Skeletal muscle satellite cell (primary cell): ENCODE results near the gene SPHK2.

Experiments used
- H3K27me3 ChIP-seq: 2 replicates; pipeline ENCODE4 v1.7.0; 2013; ENCODE audit warnings: low read length; ENCODE audit not compliant: control insufficient read depth, insufficient read depth
- H3K36me3 ChIP-seq: 2 replicates; pipeline ENCODE4 v1.7.0; 2013; ENCODE audit warnings: mild to moderate bottlenecking, control low read depth, low read length; ENCODE audit not compliant: insufficient read depth
- H3K4me1 ChIP-seq: 2 replicates; pipeline ENCODE4 v1.7.0; 2013; ENCODE audit warnings: low read length; ENCODE audit not compliant: control insufficient read depth, insufficient read depth
- H3K4me2 ChIP-seq: 2 replicates; pipeline ENCODE4 v1.7.0; 2013; ENCODE audit warnings: mild to moderate bottlenecking, low read length
- H3K4me3 ChIP-seq: 2 replicates; pipeline ENCODE4 v1.7.0; 2013; ENCODE audit warnings: low read length
- H3K9ac ChIP-seq: 2 replicates; pipeline ENCODE4 v1.7.0; 2013; ENCODE audit warnings: mild to moderate bottlenecking, low read depth, low read length, moderate library complexity
- H3K9me3 ChIP-seq: replicated peaks from 2 replicates; pipeline ENCODE4 v1.7.0; 2013; ENCODE audit warnings: mild to moderate bottlenecking, control low read depth, low read length

SPHK2 gene

DNA sequence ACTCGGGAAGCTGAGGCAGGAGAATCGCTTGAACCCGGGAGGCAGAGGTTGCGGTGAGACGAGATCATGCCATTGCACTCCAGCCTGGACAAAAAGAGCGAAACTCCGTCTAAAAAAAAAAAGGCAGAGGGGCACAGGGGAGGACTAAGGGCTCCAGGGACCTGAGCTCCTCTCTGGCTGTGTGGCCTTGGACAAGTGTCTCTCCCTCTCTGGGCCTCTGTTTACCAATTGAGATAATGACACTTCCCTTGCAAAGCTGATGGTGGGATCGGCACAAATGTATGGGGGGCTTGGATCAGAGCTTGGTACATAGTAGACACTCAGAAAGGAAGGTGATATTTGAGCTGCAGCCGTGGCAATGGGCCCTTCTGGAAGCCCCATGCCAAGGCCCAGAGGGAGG lies 24.1 kb upstream of the SPHK2 start:
- Histone ChIP-seq H3K4me2 (no peak overlapping the region), H3K27me3 (peaks cover 7% of the 10 kb centered on the region), H3K36me3 (no peaks in the 10 kb centered on the region), H3K4me1 (no peaks in the 10 kb centered on the region), H3K4me3 (no peak overlapping the region), H3K9ac (no peak overlapping the region), H3K9me3 (no peaks in the 10 kb centered on the region)

DNA sequence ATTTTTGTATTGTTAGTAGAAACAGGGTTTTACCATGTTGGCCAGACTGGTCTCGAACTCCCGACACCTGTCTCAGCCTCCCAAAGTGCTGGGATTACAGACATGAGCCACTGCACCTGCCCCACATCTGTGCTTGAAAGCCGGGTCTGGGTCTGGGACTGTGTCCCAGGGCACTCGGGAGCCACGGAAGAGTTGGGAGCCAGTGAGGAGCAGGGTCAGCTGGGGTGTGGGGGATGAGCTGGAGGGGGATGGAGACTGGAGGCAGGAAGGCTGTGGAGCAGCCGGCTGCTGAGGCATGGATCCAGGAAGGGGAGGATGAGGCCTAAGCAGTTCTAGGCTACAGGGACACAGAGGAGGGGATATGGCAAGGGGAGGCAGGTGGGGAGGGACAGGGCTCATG lies 23.5 kb upstream of the SPHK2 start:
- no peak overlapping the region for H3K9ac ChIP-seq
- no peak overlapping the region for H3K4me3 ChIP-seq
- H3K4me2 ChIP-seq = no peak overlapping the region
- H3K27me3 ChIP-seq = peaks cover 7% of the 10 kb centered on the region
- no peaks in the 10 kb centered on the region for H3K4me1 ChIP-seq
- no peaks in the 10 kb centered on the region for H3K36me3 ChIP-seq
- H3K9me3 ChIP-seq = no peaks in the 10 kb centered on the region

- Histone ChIP-seq H3K9me3 (no peaks in the 10 kb centered on the region), H3K9ac (no peak overlapping the region), H3K4me2 (no peak overlapping the region), H3K27me3 (peaks cover 7% of the 10 kb centered on the region), H3K36me3 (no peaks in the 10 kb centered on the region), H3K4me3 (no peak overlapping the region), H3K4me1 (no peaks in the 10 kb centered on the region)
Observed at GRCh38 chr19:48596237-48596636, 23.1 kb upstream of the SPHK2 start.

GRCh38 chr19:48596679-48597465 lies 22.4 kb upstream of the SPHK2 start:
- Histone ChIP-seq H3K36me3 (no peaks in the 10 kb centered on the region), H3K4me1 (no peaks in the 10 kb centered on the region), H3K9ac (no peak overlapping the region), H3K4me2 (no peak overlapping the region), H3K4me3 (no peak overlapping the region), H3K27me3 (peaks cover 7% of the 10 kb centered on the region), H3K9me3 (no peaks in the 10 kb centered on the region)

DNA sequence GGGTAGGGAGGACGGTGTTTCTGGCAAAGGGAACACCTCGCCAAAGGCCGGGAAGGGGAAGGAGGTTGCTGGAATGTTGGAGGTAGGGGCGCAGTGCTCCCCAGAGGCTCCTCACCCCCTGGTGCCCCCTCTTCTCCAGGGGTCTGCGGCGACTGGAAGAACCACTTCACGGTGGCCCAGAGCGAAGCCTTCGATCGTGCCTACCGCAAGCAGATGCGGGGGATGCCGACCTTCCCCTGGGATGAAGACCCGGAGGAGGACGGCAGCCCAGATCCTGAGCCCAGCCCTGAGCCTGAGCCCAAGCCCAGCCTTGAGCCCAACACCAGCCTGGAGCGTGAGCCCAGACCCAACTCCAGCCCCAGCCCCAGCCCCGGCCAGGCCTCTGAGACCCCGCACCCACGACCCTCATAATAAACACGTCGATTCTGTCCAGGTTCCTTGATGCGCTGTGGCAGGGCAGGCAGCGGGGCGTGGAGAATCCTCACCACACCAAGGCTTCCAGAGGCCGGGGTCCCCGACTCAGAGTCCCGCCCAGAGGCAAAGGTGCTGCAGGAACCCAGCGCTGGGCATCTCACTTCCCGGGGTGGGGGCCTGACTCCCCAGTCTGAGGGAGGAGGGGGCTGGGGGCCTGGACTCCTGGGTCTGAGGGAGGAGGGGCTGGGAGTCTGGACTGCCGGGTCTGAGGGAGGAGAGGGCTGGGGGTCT lies 20.2 kb upstream of the SPHK2 start:
- Histone ChIP-seq H3K4me2 (no peak overlapping the region), H3K27me3 (peaks cover 7% of the 10 kb centered on the region), H3K4me1 (no peaks in the 10 kb centered on the region), H3K36me3 (no peaks in the 10 kb centered on the region), H3K4me3 (no peak overlapping the region), H3K9ac (no peak overlapping the region), H3K9me3 (no peaks in the 10 kb centered on the region)

- no peak overlapping the region for H3K9ac ChIP-seq
Observed at GRCh38 chr19:48600679-48601417, 18.5 kb upstream of the SPHK2 start.

GRCh38 chr19:48603001-48603400 lies 16.3 kb upstream of the SPHK2 start:
- H3K9ac ChIP-seq = no peak overlapping the region
- H3K4me1 ChIP-seq = no peaks in the 10 kb centered on the region
- H3K4me2 ChIP-seq = no peak overlapping the region
- no peaks in the 10 kb centered on the region for H3K36me3 ChIP-seq
- peaks cover 7% of the 10 kb centered on the region for H3K27me3 ChIP-seq
- H3K9me3 ChIP-seq = no peaks in the 10 kb centered on the region
- H3K4me3 ChIP-seq = no peak overlapping the region

More at GRCh38 chr19:48600679-48601417, 18.5 kb upstream of the SPHK2 start:
- no peak overlapping the region for H3K4me2 ChIP-seq
- H3K9me3 ChIP-seq = no peaks in the 10 kb centered on the region
- no peak overlapping the region for H3K4me3 ChIP-seq
- H3K36me3 ChIP-seq = no peaks in the 10 kb centered on the region
- peaks cover 7% of the 10 kb centered on the region for H3K27me3 ChIP-seq
- no peaks in the 10 kb centered on the region for H3K4me1 ChIP-seq

DNA sequence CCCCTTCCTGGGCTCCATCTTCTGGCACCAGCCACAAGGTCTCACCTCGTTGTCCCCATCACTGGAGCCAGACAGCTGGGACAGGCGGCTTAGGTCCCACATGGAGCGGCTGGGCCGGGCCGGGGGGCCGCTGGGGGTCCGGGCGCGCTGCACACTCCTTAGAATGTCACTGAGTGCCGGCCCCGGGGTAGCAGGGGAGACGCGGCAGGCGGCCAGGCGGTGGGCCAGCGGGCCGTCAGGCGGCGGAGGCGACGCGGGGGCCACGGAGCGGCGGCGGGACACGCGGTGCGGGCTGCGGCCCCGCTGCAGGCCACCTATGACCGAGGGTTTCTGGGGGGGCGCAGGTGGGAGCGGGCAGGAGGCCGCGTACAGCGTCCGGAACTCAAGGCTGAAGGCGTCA lies 15.9 kb upstream of the SPHK2 start:
- H3K9ac ChIP-seq = no peak overlapping the region
- peaks cover 6% of the 10 kb centered on the region for H3K27me3 ChIP-seq
- H3K9me3 ChIP-seq = no peaks in the 10 kb centered on the region
- no peaks in the 10 kb centered on the region for H3K36me3 ChIP-seq
- no peak overlapping the region for H3K4me3 ChIP-seq
- no peak overlapping the region for H3K4me2 ChIP-seq
- H3K4me1 ChIP-seq = no peaks in the 10 kb centered on the region

DNA sequence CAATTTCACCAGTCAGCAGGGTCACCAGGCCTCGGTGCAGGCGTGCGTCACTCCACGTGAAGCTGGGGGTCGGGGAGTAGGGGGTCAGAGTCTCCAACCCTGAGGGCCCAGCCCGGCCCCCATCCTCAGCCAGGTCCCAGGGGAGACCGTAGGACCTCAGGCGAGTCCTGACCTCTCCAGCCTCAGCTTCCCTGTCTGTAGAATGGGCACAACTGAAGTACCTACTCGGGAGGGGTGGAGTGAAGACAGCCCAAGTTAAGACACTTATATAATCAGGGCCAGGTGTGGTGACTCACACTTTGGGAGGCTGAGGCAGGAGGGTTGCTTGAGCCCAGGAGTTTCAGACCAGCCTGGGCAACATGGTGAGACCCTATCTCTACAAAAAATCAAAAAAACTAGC lies 15.5 kb upstream of the SPHK2 start:
- Histone ChIP-seq H3K9me3 (no peaks in the 10 kb centered on the region), H3K4me2 (no peak overlapping the region), H3K27me3 (peaks cover 2% of the 10 kb centered on the region), H3K9ac (no peak overlapping the region), H3K4me3 (no peak overlapping the region), H3K4me1 (no peaks in the 10 kb centered on the region), H3K36me3 (no peaks in the 10 kb centered on the region)

DNA sequence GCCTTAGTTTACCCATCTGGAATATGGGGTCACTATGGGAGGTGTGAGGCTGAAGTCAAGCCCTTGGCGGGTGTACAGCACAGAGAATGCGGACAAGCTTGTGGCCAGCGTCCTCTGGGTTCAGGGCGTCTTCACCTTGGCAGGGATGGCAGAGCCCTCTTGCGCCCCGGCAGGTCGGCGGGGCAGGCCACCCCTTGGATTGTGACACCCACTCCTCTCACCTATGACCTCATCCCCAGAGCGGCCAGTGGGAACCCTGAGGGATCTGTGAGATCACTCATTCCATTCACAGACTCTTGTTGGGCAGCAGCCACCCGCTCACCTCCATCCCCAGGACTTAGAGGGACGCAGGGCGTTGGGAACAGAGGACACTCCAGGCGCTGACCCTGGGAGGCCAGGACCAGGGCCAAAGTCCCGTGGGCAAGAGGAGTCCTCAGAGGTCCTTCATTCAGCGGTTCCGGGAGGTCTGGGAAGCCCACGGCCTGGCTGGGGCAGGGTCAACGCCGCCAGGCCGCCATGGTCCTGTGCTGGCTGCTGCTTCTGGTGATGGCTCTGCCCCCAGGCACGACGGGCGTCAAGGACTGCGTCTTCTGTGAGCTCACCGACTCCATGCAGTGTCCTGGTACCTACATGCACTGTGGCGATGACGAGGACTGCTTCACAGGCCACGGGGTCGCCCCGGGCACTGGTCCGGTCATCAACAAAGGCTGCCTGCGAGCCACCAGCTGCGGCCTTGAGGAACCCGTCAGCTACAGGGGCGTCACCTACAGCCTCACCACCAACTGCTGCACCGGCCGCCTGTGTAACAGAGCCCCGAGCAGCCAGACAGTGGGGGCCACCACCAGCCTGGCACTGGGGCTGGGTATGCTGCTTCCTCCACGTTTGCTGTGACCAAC lies 12.6 kb upstream of the SPHK2 start, which contains the start of gene SPACA4:
TSS of gene SPACA4 (plus strand) at position 280 of the 896 bp plus-strand sequence. CDS start at position 517, 237 bp downstream.
- Histone ChIP-seq H3K9ac (no peak within 1 kb of the TSS), H3K4me3 (no peak within 1 kb of the TSS), H3K27me3 (no peaks in the 10 kb centered on the region), H3K4me1 (no peaks in the 10 kb centered on the region), H3K36me3 (no peaks in the 10 kb centered on the region), H3K4me2 (no peak within 1 kb of the TSS), H3K9me3 (no peaks in the 10 kb centered on the region)

DNA sequence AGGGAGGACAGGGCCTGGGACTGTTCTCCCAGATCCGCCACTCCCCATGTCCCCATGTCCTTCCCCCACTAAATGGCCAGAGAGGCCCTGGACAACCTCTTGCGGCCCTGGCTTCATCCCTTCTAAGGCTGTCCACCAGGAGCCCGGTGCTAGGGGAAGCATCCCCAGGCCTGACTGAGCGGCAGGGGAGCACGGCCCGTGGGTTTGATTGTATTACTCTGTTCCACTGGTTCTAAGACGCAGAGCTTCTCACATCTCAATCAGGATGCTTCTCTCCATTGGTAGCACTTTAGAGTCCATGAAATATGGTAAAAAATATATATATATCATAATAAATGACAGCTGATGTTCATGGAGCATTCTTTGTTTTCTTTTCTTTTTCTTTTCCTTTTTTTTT lies 11.9 kb upstream of the SPHK2 start:
- Histone ChIP-seq H3K9me3 (no peaks in the 10 kb centered on the region), H3K27me3 (no peaks in the 10 kb centered on the region), H3K4me3 (no peak overlapping the region), H3K9ac (no peak overlapping the region), H3K4me2 (no peak overlapping the region), H3K36me3 (peaks cover 4% of the 10 kb centered on the region), H3K4me1 (no peaks in the 10 kb centered on the region)
